Measurements from ENCODE around the gene PAX2. TPM values are rescaled to one million over a fixed set of nuclear protein-coding genes. Genes with fewer than 3 reads are reported as not detected.

PAX2 gene
- total RNA-seq, 1 experiment from 2014 or later, result 0.09 TPM

DNA sequence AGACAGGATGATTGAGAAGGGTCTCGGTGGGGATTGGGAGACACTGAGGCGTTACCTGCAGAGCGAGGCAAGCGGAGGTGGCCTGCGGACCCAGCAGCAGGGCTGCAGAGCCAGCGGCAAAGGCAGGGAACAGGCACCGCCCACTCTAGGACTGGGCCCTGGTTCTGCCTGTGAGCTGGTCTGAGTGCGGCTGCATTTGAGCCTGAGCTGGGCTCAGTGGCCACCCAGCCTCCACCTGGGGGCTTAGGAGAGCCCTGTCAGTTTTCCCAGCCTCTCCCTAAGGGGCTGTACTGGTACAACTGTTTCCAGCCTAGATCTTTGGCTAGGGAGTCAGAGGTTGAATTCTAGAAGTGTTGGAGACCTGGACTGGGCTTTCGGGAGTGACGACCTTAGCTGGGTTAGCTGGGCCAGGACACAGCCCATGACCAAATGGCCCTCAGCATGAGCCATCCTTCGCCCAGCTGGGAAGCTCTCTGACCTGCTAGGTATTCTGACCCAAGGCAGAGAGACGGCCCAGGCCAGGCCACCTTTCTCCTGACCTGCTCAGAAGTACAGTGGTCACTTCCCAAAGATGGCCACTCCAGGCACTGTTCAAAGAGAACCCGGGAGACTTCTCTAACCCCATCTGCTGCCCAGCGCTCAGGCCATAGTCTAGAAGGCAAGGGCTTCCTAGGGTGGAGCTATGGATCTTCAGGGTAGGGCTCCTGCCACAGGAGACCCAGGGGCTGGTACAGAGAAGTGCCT is 64.9 kb downstream of the PAX2 start (continued):
- TF ChIP-seq, protein P1, sequence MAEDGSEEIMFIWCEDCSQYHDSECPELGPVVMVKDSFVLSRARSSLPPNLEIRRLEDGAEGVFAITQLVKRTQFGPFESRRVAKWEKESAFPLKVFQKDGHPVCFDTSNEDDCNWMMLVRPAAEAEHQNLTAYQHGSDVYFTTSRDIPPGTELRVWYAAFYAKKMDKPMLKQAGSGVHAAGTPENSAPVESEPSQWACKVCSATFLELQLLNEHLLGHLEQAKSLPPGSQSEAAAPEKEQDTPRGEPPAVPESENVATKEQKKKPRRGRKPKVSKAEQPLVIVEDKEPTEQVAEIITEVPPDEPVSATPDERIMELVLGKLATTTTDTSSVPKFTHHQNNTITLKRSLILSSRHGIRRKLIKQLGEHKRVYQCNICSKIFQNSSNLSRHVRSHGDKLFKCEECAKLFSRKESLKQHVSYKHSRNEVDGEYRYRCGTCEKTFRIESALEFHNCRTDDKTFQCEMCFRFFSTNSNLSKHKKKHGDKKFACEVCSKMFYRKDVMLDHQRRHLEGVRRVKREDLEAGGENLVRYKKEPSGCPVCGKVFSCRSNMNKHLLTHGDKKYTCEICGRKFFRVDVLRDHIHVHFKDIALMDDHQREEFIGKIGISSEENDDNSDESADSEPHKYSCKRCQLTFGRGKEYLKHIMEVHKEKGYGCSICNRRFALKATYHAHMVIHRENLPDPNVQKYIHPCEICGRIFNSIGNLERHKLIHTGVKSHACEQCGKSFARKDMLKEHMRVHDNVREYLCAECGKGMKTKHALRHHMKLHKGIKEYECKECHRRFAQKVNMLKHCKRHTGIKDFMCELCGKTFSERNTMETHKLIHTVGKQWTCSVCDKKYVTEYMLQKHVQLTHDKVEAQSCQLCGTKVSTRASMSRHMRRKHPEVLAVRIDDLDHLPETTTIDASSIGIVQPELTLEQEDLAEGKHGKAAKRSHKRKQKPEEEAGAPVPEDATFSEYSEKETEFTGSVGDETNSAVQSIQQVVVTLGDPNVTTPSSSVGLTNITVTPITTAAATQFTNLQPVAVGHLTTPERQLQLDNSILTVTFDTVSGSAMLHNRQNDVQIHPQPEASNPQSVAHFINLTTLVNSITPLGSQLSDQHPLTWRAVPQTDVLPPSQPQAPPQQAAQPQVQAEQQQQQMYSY (CRISPR knock-in tag; IDR thresholded peaks at IDR 0.05), result no peak
- TF ChIP-seq, protein P2, sequence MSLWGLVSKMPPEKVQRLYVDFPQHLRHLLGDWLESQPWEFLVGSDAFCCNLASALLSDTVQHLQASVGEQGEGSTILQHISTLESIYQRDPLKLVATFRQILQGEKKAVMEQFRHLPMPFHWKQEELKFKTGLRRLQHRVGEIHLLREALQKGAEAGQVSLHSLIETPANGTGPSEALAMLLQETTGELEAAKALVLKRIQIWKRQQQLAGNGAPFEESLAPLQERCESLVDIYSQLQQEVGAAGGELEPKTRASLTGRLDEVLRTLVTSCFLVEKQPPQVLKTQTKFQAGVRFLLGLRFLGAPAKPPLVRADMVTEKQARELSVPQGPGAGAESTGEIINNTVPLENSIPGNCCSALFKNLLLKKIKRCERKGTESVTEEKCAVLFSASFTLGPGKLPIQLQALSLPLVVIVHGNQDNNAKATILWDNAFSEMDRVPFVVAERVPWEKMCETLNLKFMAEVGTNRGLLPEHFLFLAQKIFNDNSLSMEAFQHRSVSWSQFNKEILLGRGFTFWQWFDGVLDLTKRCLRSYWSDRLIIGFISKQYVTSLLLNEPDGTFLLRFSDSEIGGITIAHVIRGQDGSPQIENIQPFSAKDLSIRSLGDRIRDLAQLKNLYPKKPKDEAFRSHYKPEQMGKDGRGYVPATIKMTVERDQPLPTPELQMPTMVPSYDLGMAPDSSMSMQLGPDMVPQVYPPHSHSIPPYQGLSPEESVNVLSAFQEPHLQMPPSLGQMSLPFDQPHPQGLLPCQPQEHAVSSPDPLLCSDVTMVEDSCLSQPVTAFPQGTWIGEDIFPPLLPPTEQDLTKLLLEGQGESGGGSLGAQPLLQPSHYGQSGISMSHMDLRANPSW (CRISPR knock-in tag; conservative IDR thresholded peaks at IDR 0.05; ENCODE audit: low read depth), result no peak
- TF ChIP-seq GTF2I (CRISPR knock-in tag; conservative IDR thresholded peaks at IDR 0.05) (no peak), SMAD4 (CRISPR knock-in tag; IDR thresholded peaks at IDR 0.05) (no peak), EMX1 (CRISPR knock-in tag; IDR thresholded peaks at IDR 0.05) (no peak), SOX15 (CRISPR knock-in tag; IDR thresholded peaks at IDR 0.05) (no peak)

DNA sequence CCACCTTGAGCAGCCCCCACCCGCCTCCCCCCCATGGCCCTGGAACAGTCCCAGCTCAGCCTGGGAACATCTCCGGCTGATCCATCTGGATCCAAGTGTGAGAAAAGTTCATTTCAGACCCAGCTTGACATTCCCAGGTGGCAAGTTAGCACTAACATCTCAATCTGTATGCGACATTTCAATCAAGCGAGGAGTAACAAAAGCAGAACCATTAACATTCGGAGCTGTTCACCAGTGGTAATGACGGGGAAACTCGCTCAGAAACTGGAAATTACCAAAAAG is 65.4 kb downstream of the PAX2 start:
- H3K9me3 Mint-ChIP-seq, result no peaks in the 10 kb centered on the region
- no peaks in the 10 kb centered on the region for H3K36me3 Mint-ChIP-seq
- peaks cover 9% of the 10 kb centered on the region; the same call in 1 of the 2 replicates for H3K4me1 Mint-ChIP-seq
- peaks cover 10% of the 10 kb centered on the region for H3K27me3 Mint-ChIP-seq (ENCODE audit: low read depth)
- ChIA-PET CTCF (interaction anchor here (0.6 to 1.7 kb wide), 8 partner anchors 9 to 275 kb away, joined by 3 to 9 read pairs (median 4); partner anchors contain the start of gene HIF1AN), POLR2A (no interaction called here)
- no peak for ATAC-seq
- DNase-seq (ENCODE audit: low spot score), result no peak
- H3K27ac Mint-ChIP-seq, result no peak overlapping the region
- H3K4me3 Mint-ChIP-seq, result no peak overlapping the region
- TF ChIP-seq ZBTB21 (CRISPR knock-in tag; IDR thresholded peaks at IDR 0.05; ENCODE audit: borderline replicate concordance) (no peak), TEAD4 (CRISPR knock-in tag; IDR thresholded peaks at IDR 0.05) (no peak), TP53 (CRISPR knock-in tag; IDR thresholded peaks at IDR 0.05) (no peak), SP1 (CRISPR knock-in tag; conservative IDR thresholded peaks at IDR 0.05) (no peak), RELA (CRISPR knock-in tag; IDR thresholded peaks at IDR 0.05; ENCODE audit: borderline replicate concordance) (no peak), FOXP1 (CRISPR knock-in tag; IDR thresholded peaks at IDR 0.05; ENCODE audit: borderline replicate concordance) (no peak), GABPB1 (CRISPR knock-in tag; IDR thresholded peaks at IDR 0.05) (no peak), NR3C1 (CRISPR knock-in tag; conservative IDR thresholded peaks at IDR 0.05; ENCODE audit: low read depth) (no peak), JAZF1 (CRISPR knock-in tag; IDR thresholded peaks at IDR 0.05) (no peak), TEAD1 (CRISPR knock-in tag; IDR thresholded peaks at IDR 0.05) (no peak), TCF7 (CRISPR knock-in tag; IDR thresholded peaks at IDR 0.05; ENCODE audit: low read depth) (no peak)
- TF ChIP-seq, protein P3, sequence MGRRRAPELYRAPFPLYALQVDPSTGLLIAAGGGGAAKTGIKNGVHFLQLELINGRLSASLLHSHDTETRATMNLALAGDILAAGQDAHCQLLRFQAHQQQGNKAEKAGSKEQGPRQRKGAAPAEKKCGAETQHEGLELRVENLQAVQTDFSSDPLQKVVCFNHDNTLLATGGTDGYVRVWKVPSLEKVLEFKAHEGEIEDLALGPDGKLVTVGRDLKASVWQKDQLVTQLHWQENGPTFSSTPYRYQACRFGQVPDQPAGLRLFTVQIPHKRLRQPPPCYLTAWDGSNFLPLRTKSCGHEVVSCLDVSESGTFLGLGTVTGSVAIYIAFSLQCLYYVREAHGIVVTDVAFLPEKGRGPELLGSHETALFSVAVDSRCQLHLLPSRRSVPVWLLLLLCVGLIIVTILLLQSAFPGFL (CRISPR knock-in tag; IDR thresholded peaks at IDR 0.05; ENCODE audit: borderline replicate concordance), result no peak
- TF ChIP-seq, protein P4, sequence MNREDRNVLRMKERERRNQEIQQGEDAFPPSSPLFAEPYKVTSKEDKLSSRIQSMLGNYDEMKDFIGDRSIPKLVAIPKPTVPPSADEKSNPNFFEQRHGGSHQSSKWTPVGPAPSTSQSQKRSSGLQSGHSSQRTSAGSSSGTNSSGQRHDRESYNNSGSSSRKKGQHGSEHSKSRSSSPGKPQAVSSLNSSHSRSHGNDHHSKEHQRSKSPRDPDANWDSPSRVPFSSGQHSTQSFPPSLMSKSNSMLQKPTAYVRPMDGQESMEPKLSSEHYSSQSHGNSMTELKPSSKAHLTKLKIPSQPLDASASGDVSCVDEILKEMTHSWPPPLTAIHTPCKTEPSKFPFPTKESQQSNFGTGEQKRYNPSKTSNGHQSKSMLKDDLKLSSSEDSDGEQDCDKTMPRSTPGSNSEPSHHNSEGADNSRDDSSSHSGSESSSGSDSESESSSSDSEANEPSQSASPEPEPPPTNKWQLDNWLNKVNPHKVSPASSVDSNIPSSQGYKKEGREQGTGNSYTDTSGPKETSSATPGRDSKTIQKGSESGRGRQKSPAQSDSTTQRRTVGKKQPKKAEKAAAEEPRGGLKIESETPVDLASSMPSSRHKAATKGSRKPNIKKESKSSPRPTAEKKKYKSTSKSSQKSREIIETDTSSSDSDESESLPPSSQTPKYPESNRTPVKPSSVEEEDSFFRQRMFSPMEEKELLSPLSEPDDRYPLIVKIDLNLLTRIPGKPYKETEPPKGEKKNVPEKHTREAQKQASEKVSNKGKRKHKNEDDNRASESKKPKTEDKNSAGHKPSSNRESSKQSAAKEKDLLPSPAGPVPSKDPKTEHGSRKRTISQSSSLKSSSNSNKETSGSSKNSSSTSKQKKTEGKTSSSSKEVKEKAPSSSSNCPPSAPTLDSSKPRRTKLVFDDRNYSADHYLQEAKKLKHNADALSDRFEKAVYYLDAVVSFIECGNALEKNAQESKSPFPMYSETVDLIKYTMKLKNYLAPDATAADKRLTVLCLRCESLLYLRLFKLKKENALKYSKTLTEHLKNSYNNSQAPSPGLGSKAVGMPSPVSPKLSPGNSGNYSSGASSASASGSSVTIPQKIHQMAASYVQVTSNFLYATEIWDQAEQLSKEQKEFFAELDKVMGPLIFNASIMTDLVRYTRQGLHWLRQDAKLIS (CRISPR knock-in tag; IDR thresholded peaks at IDR 0.05; ENCODE audit: borderline replicate concordance), result no peak
- TF ChIP-seq, protein P5, sequence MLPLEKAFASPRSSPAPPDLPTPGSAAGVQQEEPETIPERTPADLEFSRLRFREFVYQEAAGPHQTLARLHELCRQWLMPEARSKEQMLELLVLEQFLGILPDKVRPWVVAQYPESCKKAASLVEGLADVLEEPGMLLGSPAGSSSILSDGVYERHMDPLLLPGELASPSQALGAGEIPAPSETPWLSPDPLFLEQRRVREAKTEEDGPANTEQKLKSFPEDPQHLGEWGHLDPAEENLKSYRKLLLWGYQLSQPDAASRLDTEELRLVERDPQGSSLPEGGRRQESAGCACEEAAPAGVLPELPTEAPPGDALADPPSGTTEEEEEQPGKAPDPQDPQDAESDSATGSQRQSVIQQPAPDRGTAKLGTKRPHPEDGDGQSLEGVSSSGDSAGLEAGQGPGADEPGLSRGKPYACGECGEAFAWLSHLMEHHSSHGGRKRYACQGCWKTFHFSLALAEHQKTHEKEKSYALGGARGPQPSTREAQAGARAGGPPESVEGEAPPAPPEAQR (CRISPR knock-in tag; IDR thresholded peaks at IDR 0.05), result no peak
- TF ChIP-seq, protein P6, sequence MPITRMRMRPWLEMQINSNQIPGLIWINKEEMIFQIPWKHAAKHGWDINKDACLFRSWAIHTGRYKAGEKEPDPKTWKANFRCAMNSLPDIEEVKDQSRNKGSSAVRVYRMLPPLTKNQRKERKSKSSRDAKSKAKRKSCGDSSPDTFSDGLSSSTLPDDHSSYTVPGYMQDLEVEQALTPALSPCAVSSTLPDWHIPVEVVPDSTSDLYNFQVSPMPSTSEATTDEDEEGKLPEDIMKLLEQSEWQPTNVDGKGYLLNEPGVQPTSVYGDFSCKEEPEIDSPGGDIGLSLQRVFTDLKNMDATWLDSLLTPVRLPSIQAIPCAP (CRISPR knock-in tag; IDR thresholded peaks at IDR 0.05), result no peak
- TF ChIP-seq, protein P7, sequence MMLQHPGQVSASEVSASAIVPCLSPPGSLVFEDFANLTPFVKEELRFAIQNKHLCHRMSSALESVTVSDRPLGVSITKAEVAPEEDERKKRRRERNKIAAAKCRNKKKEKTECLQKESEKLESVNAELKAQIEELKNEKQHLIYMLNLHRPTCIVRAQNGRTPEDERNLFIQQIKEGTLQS (CRISPR knock-in tag; conservative IDR thresholded peaks at IDR 0.05), result no peak

Measured in WTC11 (cell line).